A673 (cell line): ENCODE results near the gene SYNGR1. TPM values are rescaled to one million over a fixed set of nuclear protein-coding genes. Genes with fewer than 3 reads are reported as not detected.
A peak's percentile ranks its signal among the peaks of the same experiment; 100 is the strongest.

Experiments
- BruUV-seq: library from RNA; stranded (reverse); fragments of 400-500 nt; replicated peaks from 2 replicates; lab custom pipeline; 2021; lab: Mats Ljungman, UMichigan
- CTCF ChIA-PET: fragments of 300-600 bp; sonication (Branson Sonifier 250); formaldehyde crosslinking; loops from one replicate; lab custom pipeline; 2022; ENCODE audit warnings: antibody characterized with exemption; lab: Charles Lee
- POLR2A ChIA-PET: fragments of 300-600 bp; sonication (Branson Sonifier 250); formaldehyde crosslinking; loops from one replicate; lab custom pipeline; 2022; ENCODE audit warnings: antibody characterized with exemption; ENCODE audit not compliant: low non-redundant PET; lab: Charles Lee
- DNase-seq: peaks from one replicate; pipeline ENCODE4 v3.0.0-alpha.2; 2015; ENCODE audit warnings: low spot score
- H3K27ac ChIP-seq: fragments of 200-600 bp; sonication (generic); 2 replicates; pipeline ENCODE4 v1.5.1; 2016; ENCODE audit warnings: mixed run types, low read depth, mild to moderate bottlenecking, mixed read lengths, antibody characterized with exemption, low read length; ENCODE audit not compliant: poor library complexity, severe bottlenecking
- H3K27me3 ChIP-seq: fragments of 200-600 bp; sonication (generic); replicated peaks from 2 replicates; pipeline ENCODE4 v1.6.1; 2017; ENCODE audit warnings: mixed run types, low read depth, mild to moderate bottlenecking, mixed read lengths, antibody characterized with exemption, low read length; ENCODE audit not compliant: insufficient read depth, poor library complexity
- H3K36me3 ChIP-seq: fragments of 200-600 bp; sonication (generic); 2 replicates; pipeline ENCODE4 v1.6.1; 2016; ENCODE audit warnings: mixed run types, mild to moderate bottlenecking, mixed read lengths, antibody characterized with exemption, low read length; ENCODE audit not compliant: insufficient read depth, poor library complexity, severe bottlenecking
- H3K4me1 ChIP-seq: fragments of 200-600 bp; sonication (generic); 2 replicates; pipeline ENCODE4 v1.6.1; 2017; ENCODE audit warnings: mixed run types, mild to moderate bottlenecking, mixed read lengths, antibody characterized with exemption, low read length; ENCODE audit not compliant: insufficient read depth, poor library complexity, severe bottlenecking
- H3K4me3 ChIP-seq: fragments of 200-600 bp; sonication (generic); 2 replicates; pipeline ENCODE4 v1.5.1; 2016; ENCODE audit warnings: low read depth, mixed run types, mild to moderate bottlenecking, mixed read lengths, low read length; ENCODE audit not compliant: poor library complexity, severe bottlenecking
- H3K9me3 ChIP-seq: fragments of 200-600 bp; sonication (generic); 2 replicates; pipeline ENCODE4 v1.6.1; 2016; ENCODE audit warnings: mixed run types, low read depth, mild to moderate bottlenecking, mixed read lengths, antibody characterized with exemption, low read length; ENCODE audit not compliant: poor library complexity, severe bottlenecking
- EZH2 ChIP-seq: fragments of 200-600 bp; sonication (generic); IDR thresholded peaks from 2 replicates; pipeline ENCODE4 v1.6.1; 2017; ENCODE audit warnings: borderline replicate concordance, low read depth, mild to moderate bottlenecking, mixed read lengths, antibody characterized with exemption, low read length; ENCODE audit not compliant: poor library complexity, severe bottlenecking
- intact Hi-C: fragments of 100-400 bp; cut with micrococcal nuclease; formaldehyde crosslinking; loops from one replicate; pipeline ENCODE4 v1.10.0; 2022; ENCODE audit not compliant: unreplicated experiment
- total RNA-seq: library from RNA; stranded (reverse); gene quantifications from 2 replicates; pipeline ENCODE4 v1.2.3, GENCODE V29; 2021
- TF ChIP-seq, protein P1 (sequence below): fragments of 300-800, 200-600 bp; sonication (generic); conservative IDR thresholded peaks from 2 replicates; pipeline ENCODE4 v1.5.1; 2017; ENCODE audit warnings: low read depth, mild to moderate bottlenecking, antibody characterized with exemption, low read length, moderate library complexity, mixed read lengths

SYNGR1 gene
- total RNA-seq, 1 experiment from 2014 or later, result 31.7 TPM

DNA sequence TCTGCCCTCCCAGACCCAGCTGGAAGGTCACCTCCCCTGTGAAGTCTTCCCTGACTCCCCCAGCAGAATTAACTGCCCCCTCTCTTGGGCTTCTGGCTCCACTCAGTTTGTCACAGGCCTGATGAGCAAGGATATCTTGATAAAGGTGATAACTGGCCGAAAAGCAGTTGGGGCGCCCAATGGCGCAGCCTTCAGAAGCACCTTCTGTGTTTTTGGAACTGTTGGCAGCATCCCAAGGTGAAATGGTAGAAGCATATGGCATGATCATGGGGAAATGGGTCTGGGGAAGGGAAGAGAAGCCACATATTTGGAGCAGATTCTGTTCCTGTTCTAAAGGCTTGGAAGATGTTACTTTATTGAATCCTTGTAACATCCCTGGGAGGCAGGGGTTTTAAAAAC, 47.0 kb downstream of the SYNGR1 start:
- no peaks in the 10 kb centered on the region for H3K9me3 ChIP-seq
- H3K36me3 ChIP-seq, result no peaks in the 10 kb centered on the region
- no peak overlapping the region for H3K27ac ChIP-seq
- intact Hi-C loops, result loop anchor here (10.0 kb wide), 1 partner anchor 128 kb away; the partner anchor contains the start of gene ATF4
- DNase-seq, result no peak
- TF ChIP-seq, protein P1, sequence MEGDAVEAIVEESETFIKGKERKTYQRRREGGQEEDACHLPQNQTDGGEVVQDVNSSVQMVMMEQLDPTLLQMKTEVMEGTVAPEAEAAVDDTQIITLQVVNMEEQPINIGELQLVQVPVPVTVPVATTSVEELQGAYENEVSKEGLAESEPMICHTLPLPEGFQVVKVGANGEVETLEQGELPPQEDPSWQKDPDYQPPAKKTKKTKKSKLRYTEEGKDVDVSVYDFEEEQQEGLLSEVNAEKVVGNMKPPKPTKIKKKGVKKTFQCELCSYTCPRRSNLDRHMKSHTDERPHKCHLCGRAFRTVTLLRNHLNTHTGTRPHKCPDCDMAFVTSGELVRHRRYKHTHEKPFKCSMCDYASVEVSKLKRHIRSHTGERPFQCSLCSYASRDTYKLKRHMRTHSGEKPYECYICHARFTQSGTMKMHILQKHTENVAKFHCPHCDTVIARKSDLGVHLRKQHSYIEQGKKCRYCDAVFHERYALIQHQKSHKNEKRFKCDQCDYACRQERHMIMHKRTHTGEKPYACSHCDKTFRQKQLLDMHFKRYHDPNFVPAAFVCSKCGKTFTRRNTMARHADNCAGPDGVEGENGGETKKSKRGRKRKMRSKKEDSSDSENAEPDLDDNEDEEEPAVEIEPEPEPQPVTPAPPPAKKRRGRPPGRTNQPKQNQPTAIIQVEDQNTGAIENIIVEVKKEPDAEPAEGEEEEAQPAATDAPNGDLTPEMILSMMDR, result no peak
- TF ChIP-seq EZH2, result no peak
- CTCF ChIA-PET, result no interaction called here
- no TSS peak for BruUV-seq
- peaks cover 9% of the 10 kb centered on the region for H3K4me1 ChIP-seq
- no peak overlapping the region for H3K4me3 ChIP-seq
- POLR2A ChIA-PET, result no interaction called here
- no peaks in the 10 kb centered on the region for H3K27me3 ChIP-seq

DNA sequence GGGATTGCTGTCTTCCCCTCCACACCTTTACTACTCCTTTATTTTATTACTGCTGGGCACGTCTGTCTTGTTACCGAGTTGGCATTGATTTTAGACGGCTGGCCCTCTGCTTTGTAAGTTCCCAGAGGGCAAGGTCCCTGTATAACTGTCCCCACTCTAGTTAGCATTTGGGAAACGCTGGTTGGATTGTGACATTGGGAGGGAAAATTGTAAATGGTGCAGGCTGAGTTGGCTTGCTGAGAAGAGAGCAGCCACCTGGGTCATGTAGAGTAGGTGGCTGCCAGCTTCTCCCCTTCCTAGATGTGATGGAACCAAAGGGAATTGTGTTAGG, 51.5 kb downstream of the SYNGR1 start:
- ChIA-PET POLR2A (no interaction called here), CTCF (no interaction called here)
- no peak for TF ChIP-seq EZH2
- TF ChIP-seq, protein P1, result no peak
- intact Hi-C loops, result no loop called here
- peaks cover 9% of the 10 kb centered on the region for H3K4me1 ChIP-seq
- H3K27ac ChIP-seq, result no peak overlapping the region
- no peaks in the 10 kb centered on the region for H3K9me3 ChIP-seq
- H3K4me3 ChIP-seq, result no peak overlapping the region
- no peaks in the 10 kb centered on the region for H3K27me3 ChIP-seq
- BruUV-seq, result no TSS peak
- DNase-seq, result no peak
- no peaks in the 10 kb centered on the region for H3K36me3 ChIP-seq

DNA sequence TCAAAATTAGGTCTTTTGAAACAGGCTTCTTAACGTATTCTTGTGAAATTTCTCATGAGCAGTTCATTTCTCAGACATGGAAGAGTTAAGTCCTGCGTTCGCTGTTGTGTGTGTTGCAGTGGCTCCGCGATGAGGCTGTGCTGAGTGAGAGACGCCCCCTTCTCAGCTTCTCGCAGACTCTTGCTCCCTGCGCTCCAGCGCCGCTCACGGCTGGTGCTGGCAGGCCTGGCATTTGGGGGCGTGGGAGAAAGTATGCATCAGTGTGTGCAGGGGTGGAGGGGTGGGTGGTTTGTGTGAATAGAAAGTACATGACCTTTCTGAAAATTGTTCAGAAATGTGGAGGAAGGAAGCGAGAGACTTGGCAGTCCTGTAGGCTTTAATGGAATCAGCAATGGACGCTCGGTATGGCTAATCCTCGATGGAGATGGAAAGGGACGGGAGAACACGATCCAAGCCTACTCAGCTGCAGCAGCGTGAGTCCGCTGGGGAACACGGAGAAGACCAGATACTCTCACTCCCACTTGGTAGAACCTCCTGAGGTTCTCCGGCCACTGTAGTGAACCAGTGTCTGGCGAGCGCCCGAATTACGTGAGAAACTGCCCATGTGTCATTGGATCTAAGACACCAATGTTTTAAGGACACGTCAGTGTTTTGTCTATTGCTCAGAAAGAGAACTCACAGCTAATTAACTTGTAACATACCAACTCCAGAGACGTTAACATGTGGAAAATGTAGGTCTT, 55.7 kb downstream of the SYNGR1 start:
- intact Hi-C loops, result no loop called here
- H3K27ac ChIP-seq, result peak overlapping the region; percentile 4
- no peaks in the 10 kb centered on the region for H3K9me3 ChIP-seq
- no peaks in the 10 kb centered on the region for H3K36me3 ChIP-seq
- CTCF ChIA-PET, result interaction anchor here (0.9 kb wide), 1 partner anchor 23 kb away, joined by 3 read pairs; no protein-coding TSS in a partner anchor
- no peaks in the 10 kb centered on the region for H3K27me3 ChIP-seq
- no peak overlapping the region for H3K4me3 ChIP-seq
- no TSS peak for BruUV-seq
- peaks cover 5% of the 10 kb centered on the region for H3K4me1 ChIP-seq
- TF ChIP-seq, protein P1, result no peak
- no peak for TF ChIP-seq EZH2
- POLR2A ChIA-PET, result no interaction called here
- peak; percentile 41 for DNase-seq
